Muscle layer of duodenum (tissue), 2 donors: ENCODE data around the gene CHD9.
"Not testable (repeated sequence)": the region's sequence is repeated elsewhere in the genome, so short reads cannot be mapped to it uniquely, and the experiment has no call there.

Source experiments
- H3K27ac ChIP-seq: one replicate; pipeline ENCODE4 v1.7.0; 2013; ENCODE audit warnings: mild to moderate bottlenecking, low read length
- H3K27me3 ChIP-seq: one replicate; pipeline ENCODE4 v1.7.0; 2013; ENCODE audit warnings: low read depth, mild to moderate bottlenecking, control low read depth, low read length
- H3K36me3 ChIP-seq, 2 donors: one replicate each; pipeline ENCODE4 v1.7.0; 2013; ENCODE audit warnings: low read length in 2 of 2, control low read depth in 1 of 2, mild to moderate bottlenecking in 1 of 2; ENCODE audit not compliant: insufficient read depth in 2 of 2, control insufficient read depth in 1 of 2
- H3K4me1 ChIP-seq, 2 donors: one replicate each; pipeline ENCODE4 v1.7.0; 2013; ENCODE audit warnings: low read length in 2 of 2, mild to moderate bottlenecking in 2 of 2, control low read depth in 1 of 2, moderate library complexity in 1 of 2; ENCODE audit not compliant: insufficient read depth in 2 of 2, control insufficient read depth in 1 of 2
- H3K4me3 ChIP-seq, 2 donors: one replicate each; pipeline ENCODE4 v1.7.0; 2013; ENCODE audit warnings: low read length in 2 of 2, low read depth in 1 of 2, mild to moderate bottlenecking in 1 of 2
- H3K9me3 ChIP-seq, 2 donors: one replicate each; pipeline ENCODE4 v1.7.0; 2013; ENCODE audit warnings: low read length in 2 of 2, control low read depth in 1 of 2, mild to moderate bottlenecking in 1 of 2; ENCODE audit not compliant: control insufficient read depth in 1 of 2
- donor health status: healthy.

Gene CHD9

DNA sequence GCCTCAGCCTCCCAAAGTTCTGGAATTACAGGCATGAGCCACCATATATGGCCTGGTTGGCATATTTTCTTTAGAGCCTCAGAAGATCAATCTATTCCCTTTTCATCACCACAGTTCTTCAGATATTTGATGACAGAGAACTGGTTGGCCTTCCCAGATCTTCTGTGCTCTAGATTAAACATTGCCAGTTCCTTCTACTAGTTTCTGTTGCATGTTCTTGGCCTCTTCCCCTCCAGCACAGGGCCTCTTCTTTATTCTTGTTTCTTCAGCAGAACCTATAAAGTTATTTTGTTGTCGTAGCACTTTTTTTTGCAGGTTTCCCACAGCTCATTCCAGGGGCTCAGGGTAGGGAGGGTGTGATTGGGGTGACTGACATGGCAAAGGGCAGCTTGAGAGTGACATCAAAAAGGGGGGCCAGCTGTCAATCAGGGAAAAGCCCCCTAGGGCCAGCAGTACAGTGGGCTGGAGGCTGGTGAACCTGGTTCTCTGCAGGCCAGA, 9.3 kb downstream of the CHD9 start:
- no peak overlapping the region for H3K4me3 ChIP-seq
- no peaks in the 10 kb centered on the region for H3K9me3 ChIP-seq
- peaks cover 10 to 18% of the 10 kb centered on the region in 2 donors for H3K4me1 ChIP-seq
- no peaks in the 10 kb centered on the region for H3K27me3 ChIP-seq
- H3K27ac ChIP-seq = no peak overlapping the region
- H3K36me3 ChIP-seq = no peaks in the 10 kb centered on the region

DNA sequence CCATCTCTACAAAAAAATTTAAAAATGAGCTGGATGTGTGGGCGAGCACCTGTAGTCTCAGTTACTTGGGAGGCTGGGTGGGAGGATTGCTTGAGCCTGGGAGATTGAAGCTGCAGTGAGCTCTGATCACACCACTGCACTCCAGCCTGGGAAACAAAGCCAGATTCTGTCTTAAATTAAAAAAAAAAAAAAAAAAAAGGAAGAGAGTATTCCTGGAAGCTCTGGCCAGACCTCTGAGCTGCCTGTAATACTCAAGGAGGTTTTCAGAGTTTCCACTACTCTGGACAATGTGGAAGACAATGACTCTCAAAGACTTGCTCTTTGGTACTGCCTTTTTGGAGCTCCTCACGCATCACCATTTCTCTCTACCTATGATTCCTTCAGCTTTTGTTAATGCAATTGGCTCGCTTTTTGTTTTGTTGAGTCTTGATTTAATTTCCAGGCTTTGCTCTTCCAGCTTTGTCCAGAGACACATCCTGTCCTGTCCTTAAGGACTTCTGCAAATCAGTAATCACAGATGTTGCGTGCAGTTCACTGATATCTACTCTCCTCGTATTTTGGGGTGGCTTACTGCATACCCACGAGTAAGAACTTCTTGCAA, 10.8 kb downstream of the CHD9 start:
- Histone ChIP-seq H3K9me3 (no peaks in the 10 kb centered on the region), H3K27ac (no peak overlapping the region), H3K4me1 (peaks cover 10 to 18% of the 10 kb centered on the region in 2 donors), H3K4me3 (no peak overlapping the region), H3K36me3 (no peaks in the 10 kb centered on the region), H3K27me3 (no peaks in the 10 kb centered on the region)

DNA sequence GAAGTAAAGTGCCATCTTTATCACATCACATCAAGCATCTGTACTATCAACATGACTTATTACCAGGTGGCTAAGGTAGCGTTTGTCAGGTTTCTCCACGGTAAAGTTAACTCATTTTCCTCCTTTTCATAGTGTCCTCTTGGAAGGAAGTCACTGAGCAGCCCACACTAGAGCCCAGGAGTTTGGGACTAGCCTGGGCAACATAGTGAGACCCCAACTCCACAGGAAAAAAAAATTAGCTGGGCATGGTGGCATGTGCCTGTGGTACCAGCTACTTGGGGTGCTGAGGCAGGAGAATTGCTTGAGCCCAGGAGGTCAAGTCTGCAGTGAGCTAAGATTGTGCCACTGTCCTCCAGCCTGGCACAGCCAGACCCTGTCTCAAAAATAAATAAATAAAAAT, 12.9 kb downstream of the CHD9 start:
- peaks cover 9 to 21% of the 10 kb centered on the region in 2 donors for H3K4me1 ChIP-seq

DNA sequence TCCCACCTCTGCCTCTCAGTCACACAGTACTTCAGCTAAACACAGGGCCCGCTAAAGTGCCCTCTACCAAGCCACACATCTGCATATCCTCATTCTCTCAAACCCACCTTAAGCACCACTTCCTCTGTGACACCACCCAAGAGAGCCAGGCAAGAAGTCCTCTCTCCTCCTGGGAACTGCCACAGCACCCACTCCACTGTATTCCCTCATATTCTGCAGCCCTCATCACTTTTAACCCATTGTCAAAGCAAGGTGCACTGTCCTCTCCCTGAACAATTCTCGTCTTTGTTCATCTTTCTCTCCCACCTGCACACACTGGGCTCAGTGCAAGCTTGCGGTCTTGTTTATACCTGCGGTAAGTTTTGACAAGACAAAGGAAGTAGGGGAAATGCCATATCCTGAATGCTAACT, 13.6 kb downstream of the CHD9 start:
- Histone ChIP-seq H3K36me3 (no peaks in the 10 kb centered on the region), H3K27ac (no peak overlapping the region), H3K4me3 (no peak overlapping the region)

More for the DNA sequence above, 12.9 kb downstream of the CHD9 start:
- H3K27me3 ChIP-seq = no peaks in the 10 kb centered on the region
- H3K4me3 ChIP-seq = no peak overlapping the region
- H3K9me3 ChIP-seq = no peaks in the 10 kb centered on the region
- H3K36me3 ChIP-seq = no peaks in the 10 kb centered on the region
- no peak overlapping the region for H3K27ac ChIP-seq

DNA sequence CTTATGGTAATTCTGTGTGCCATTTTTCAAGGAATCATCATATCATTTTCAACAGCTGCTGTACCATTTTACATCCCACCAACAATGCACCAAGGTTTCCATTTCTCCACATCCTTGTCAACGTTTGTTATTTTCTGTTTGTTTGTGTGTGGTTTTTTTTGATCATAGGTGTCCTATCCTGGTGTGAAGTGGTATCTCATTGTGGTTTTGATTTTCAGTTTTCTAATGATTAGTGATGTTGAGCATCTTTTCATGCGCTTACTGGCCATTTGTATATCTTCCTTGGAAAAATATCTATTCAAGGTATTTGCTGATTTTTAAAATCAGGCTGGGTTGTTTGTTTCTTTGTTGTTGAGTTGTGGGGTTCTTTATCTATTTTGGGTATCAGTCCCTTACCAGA, 15.0 kb downstream of the CHD9 start:
- H3K27ac ChIP-seq = no peak overlapping the region
- H3K36me3 ChIP-seq = no peaks in the 10 kb centered on the region
- H3K27me3 ChIP-seq = no peaks in the 10 kb centered on the region
- H3K4me3 ChIP-seq = no peak overlapping the region
- peaks cover 9 to 26% of the 10 kb centered on the region in 2 donors for H3K4me1 ChIP-seq
- no peaks in the 10 kb centered on the region for H3K9me3 ChIP-seq

More for the DNA sequence above, 13.6 kb downstream of the CHD9 start:
- Histone ChIP-seq H3K27me3 (no peaks in the 10 kb centered on the region), H3K9me3 (no peaks in the 10 kb centered on the region), H3K4me1 (peaks cover 9 to 26% of the 10 kb centered on the region in 2 donors)

DNA sequence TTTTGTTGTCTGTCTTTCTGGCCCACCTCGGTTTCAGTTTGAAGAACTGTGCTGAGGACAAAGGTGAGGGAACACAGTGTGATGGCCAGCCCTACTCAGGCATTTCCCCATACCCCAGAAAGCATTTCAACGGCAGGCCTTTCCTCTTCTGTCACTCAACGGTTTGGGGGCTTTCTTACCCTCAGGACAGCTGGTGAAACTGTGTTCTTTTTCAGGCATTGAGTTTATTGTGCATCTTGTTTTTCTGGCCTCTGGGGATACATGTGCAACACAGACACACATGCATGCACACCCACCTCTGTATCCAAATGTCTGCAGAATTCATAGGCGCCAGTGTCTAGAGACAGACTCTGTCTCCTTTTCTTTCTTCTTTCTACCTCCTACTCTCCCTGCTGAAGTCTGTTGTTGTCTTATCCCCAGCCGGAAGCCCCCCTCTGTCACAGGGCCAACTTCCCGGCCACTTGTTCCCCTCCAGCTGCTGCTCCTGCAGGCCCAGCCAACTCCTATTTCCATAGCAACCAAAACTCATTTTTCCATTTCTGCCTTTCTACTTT, 17.0 kb downstream of the CHD9 start:
- Histone ChIP-seq H3K27me3 (no peaks in the 10 kb centered on the region), H3K9me3 (no peaks in the 10 kb centered on the region), H3K27ac (peak overlapping the region; percentile 26), H3K4me3 (peak overlapping the region; percentile 12 to 33), H3K36me3 (no peaks in the 10 kb centered on the region), H3K4me1 (peaks cover 6 to 12% of the 10 kb centered on the region in 2 donors)

DNA sequence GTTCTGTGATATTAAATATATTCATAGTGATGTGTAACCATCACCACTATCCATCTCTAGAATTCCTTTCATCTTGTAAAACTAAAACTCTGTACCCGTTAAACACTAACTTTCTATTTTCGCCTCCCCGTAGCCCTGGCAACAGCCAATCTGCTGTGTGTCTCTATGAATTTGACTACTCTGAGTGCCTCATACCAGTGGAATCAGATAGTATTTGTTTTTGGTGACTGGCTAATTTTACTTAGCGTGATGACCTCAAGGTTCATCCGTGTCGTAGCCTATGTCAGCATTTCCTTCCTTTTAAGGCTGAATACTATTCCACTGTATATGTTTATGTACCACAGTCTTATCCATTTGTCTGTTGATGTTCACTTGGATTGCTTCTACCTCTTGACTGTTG, 18.2 kb downstream of the CHD9 start:
- Histone ChIP-seq H3K9me3 (no peaks in the 10 kb centered on the region), H3K36me3 (no peaks in the 10 kb centered on the region), H3K27ac (no peak overlapping the region), H3K4me3 (no peak overlapping the region), H3K27me3 (no peaks in the 10 kb centered on the region), H3K4me1 (peaks cover 6 to 12% of the 10 kb centered on the region in 2 donors)

DNA sequence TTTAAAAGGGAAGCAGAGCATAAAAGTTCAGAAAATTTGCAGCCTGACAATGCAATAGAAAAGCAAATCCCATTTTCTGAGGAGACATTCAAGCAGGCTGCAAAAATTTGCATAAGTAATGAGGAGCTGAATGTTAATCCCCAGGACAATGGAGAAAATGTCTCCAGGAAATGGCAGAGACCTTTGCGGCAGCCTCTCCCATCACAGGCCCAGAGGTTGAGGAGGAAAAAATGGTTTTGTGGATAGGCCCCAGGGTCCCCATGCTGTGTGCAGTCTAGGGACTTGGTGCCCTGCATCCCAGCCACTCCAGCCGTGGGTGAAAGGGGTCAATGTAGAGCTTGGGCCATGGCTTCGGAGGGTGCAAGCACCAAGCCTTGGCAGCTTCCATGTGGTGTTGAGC, 19.5 kb downstream of the CHD9 start:
- not testable (repeated sequence) for H3K27ac ChIP-seq, H3K9me3 ChIP-seq, H3K4me3 ChIP-seq, H3K27me3 ChIP-seq, H3K36me3 ChIP-seq, H3K4me1 ChIP-seq

DNA sequence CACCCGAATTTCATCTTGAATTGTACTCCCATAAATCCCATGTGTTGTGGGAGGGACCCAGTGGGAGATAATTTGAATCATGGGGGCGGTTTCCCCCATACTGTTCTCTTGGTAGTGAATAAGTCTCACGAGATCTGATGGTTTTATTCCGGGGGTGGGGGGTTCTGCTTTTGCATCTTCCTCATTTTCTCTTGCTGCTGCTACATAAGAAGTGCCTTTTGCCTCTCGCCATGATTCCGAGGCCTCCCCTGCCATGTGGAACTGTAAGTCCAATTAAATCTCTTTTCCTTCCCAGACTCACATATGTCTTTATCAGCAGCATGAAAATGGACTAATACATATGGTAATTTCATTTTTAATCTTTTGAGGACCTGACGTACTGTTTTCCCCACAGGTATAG, 20.7 kb downstream of the CHD9 start:
- H3K27ac ChIP-seq, H3K4me3 ChIP-seq, H3K36me3 ChIP-seq, H3K27me3 ChIP-seq, H3K9me3 ChIP-seq: not testable (repeated sequence)
- H3K4me1 ChIP-seq = peaks cover 6 to 16% of the 10 kb centered on the region in 2 donors

DNA sequence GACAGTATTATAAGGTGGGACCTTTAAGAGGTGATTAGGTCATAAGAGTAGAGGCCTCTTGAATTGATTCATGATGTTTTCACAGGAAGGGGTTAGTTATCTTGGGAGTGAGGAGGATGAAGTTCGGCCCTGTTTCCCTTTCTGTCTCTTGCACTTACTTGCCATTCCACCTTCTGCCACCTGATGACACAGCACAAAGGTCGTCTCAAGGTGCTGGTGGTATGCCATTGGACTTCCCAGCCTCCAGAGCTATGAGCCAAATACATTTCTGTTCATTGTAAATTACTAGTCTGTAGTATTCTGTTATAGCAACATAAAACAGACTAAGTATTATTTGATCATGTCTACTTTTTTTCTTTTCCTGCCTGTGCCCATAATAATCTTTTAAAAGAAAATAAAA, 23.5 kb downstream of the CHD9 start:
- Histone ChIP-seq H3K4me3 (no peak overlapping the region), H3K27me3 (no peaks in the 10 kb centered on the region), H3K9me3 (no peaks in the 10 kb centered on the region), H3K4me1 (peaks cover 11 to 29% of the 10 kb centered on the region in 2 donors), H3K36me3 (no peaks in the 10 kb centered on the region), H3K27ac (no peak overlapping the region)

DNA sequence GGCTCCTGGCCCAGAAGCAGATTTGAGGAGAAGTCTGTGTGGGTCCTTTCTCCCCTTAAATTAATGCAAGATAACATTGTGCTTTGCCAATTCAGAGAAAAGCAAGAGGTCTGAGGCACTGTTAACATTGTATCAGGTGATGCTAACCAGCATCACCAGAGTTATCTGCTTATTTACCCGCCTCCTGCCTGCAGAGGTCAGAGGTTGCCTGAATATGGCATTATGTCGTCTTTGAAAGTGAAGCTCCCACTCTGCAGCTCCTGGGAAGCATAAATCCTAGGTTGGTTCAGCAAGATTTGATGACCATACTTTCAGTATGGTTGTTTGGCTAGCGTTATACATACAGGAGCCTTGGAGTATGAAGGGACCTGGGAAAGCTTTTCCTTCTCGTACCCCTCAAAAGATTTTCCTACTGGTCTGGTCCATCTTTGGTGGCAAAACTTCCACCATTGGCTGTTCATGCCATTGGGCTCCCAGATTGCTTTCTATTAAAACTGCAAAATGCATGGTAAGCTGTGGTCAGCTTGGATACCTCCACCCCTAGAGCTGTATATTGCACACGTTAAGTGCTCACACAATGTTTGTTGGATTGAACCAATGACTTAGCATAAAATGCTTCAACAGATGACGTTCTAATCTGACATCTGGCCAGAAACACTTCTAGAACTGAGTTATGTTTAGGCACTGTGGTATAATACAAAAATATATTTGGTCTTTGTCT, 24.1 kb downstream of the CHD9 start:
- Histone ChIP-seq H3K9me3 (no peaks in the 10 kb centered on the region), H3K36me3 (no peaks in the 10 kb centered on the region), H3K4me3 (no peak overlapping the region), H3K27me3 (no peaks in the 10 kb centered on the region), H3K27ac (no peak overlapping the region), H3K4me1 (peaks cover 11 to 29% of the 10 kb centered on the region in 2 donors)
